Uterus (tissue), 4 donors: ENCODE data around the gene DYNLT4. TPM values are rescaled to one million over a fixed set of nuclear protein-coding genes. Genes with fewer than 3 reads are reported as not detected.
"Not testable (repeated sequence)": the region's sequence is repeated elsewhere in the genome, so short reads cannot be mapped to it uniquely, and the experiment has no call there.

Experiments
- DNase-seq, 2 donors: peaks; one replicate each; pipeline ENCODE4 v3.0.0-alpha.2; 2019 to 2020
- H3K27ac ChIP-seq, 2 donors: fragments of 200-600 bp; sonication (generic); 1 replicate in 1 of 2; 2 replicates in 1 of 2; pipeline ENCODE4 v1.5.1; 2016 to 2018
- H3K27me3 ChIP-seq, 2 donors: fragments of 200-600 bp; sonication (generic); one replicate each; pipeline ENCODE4 v1.5.1; 2018 to 2019; ENCODE audit warnings: control low read depth in 1 of 2
- H3K36me3 ChIP-seq, 2 donors: fragments of 200-600 bp; sonication (generic); one replicate each; pipeline ENCODE4 v1.5.1; 2019; ENCODE audit warnings: control low read depth in 1 of 2
- H3K4me1 ChIP-seq, 2 donors: fragments of 200-600 bp; sonication (generic); one replicate each; pipeline ENCODE4 v1.5.1; 2018 to 2019; ENCODE audit warnings: control low read depth in 1 of 2
- H3K4me3 ChIP-seq, 2 donors: fragments of 200-600 bp; sonication (generic); 1 replicate in 1 of 2; 2 replicates in 1 of 2; pipeline ENCODE4 v1.5.1; 2018 to 2019; ENCODE audit warnings: mild to moderate bottlenecking in 1 of 2
- H3K9me3 ChIP-seq, 2 donors: fragments of 200-600 bp; sonication (generic); one replicate each; pipeline ENCODE4 v1.5.1; 2019; ENCODE audit warnings: control low read depth in 1 of 2
- POLR2A ChIP-seq, 2 donors: fragments of 450-650 bp; IDR thresholded peaks; one replicate each; pipeline ENCODE4 v1.6.1; 2016; ENCODE audit warnings: antibody characterized with exemption in 2 of 2, mild to moderate bottlenecking in 1 of 2, moderate library complexity in 1 of 2
- intact Hi-C: fragments of 100-400 bp; cut with DNase I; formaldehyde crosslinking; loops from one replicate; pipeline ENCODE4 v1.15.1; 2023; ENCODE audit warnings: low total_unique reads
- total RNA-seq, 4 donors: library from RNA; depleted of rRNA in 3 of 4; stranded (reverse); fragments of >200 nt in 3 of 4; gene quantifications; one replicate each; pipeline versions ENCODE4 v1.1.0 to v1.2.4, GENCODE V29; 2014 to 2023
- TF ChIP-seq, protein P1 (sequence below), 4 experiments: fragments of 200-600 bp in 2 of 4; fragments of 450-650 bp in 2 of 4; sonication (generic) in 2 of 4; IDR thresholded peaks; one replicate each; pipeline ENCODE4 v1.5.1; 2016 to 2019; ENCODE audit warnings: antibody characterized with exemption in 4 of 4, mild to moderate bottlenecking in 2 of 4, moderate library complexity in 1 of 4
- donor health status: DM: yes; HTN: yes; CAD: no.

The DYNLT4 gene
- total RNA-seq, 4 donors from 2014 or later, result 4.4 TPM; not detected in 3

GRCh38 chr1:44842862-44843655 is 35.9 kb upstream of the DYNLT4 start, which contains the start of gene PTCH2:
Gene PTCH2 (minus strand): TSS chr1:44843253. CDS start chr1:44842932, 321 bp downstream.
- H3K27me3 ChIP-seq, result no peaks in the 10 kb centered on the region
- H3K36me3 ChIP-seq, result no peaks in the 10 kb centered on the region
- TF ChIP-seq, protein P1, sequence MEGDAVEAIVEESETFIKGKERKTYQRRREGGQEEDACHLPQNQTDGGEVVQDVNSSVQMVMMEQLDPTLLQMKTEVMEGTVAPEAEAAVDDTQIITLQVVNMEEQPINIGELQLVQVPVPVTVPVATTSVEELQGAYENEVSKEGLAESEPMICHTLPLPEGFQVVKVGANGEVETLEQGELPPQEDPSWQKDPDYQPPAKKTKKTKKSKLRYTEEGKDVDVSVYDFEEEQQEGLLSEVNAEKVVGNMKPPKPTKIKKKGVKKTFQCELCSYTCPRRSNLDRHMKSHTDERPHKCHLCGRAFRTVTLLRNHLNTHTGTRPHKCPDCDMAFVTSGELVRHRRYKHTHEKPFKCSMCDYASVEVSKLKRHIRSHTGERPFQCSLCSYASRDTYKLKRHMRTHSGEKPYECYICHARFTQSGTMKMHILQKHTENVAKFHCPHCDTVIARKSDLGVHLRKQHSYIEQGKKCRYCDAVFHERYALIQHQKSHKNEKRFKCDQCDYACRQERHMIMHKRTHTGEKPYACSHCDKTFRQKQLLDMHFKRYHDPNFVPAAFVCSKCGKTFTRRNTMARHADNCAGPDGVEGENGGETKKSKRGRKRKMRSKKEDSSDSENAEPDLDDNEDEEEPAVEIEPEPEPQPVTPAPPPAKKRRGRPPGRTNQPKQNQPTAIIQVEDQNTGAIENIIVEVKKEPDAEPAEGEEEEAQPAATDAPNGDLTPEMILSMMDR (IDR thresholded peaks at IDR 0.05), result no peak
- peak; percentile 58 to 60 for TF ChIP-seq POLR2A (IDR thresholded peaks at IDR 0.05)
- peak; percentile 81 to 85 for DNase-seq
- no peaks in the 10 kb centered on the region for H3K9me3 ChIP-seq
- peak within 1 kb of the TSS; percentile 45 to 58 for H3K4me3 ChIP-seq
- H3K27ac ChIP-seq, result peak within 1 kb of the TSS; percentile 70 to 86
- no peaks in the 10 kb centered on the region for H3K4me1 ChIP-seq
- intact Hi-C loops, result loop anchor here (10.0 kb wide), 1 partner anchor 118 kb away; no protein-coding TSS in a partner anchor

DNA sequence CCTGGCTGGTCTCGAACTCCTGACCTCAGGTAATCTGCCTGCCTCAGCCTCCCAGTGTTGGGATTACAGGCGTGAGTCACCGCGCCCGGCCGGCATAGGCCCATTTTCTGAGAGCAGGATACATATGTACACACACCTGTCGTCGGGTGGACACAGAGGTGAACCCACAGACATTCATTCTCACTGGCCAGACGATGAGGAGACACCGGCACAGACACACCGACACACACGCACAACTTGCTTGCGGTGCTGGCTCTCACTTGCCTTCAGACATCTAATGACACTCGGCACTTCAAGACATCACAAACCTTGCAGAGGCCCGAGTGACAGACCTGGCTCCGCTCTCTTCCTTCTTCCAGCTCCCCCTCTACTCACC is 35.3 kb upstream of the DYNLT4 start:
- Histone ChIP-seq H3K27me3 (no peaks in the 10 kb centered on the region), H3K36me3 (no peaks in the 10 kb centered on the region), H3K4me1 (no peaks in the 10 kb centered on the region), H3K27ac (peak overlapping the region; percentile 70 to 86), H3K4me3 (peak overlapping the region; percentile 45 to 58), H3K9me3 (no peaks in the 10 kb centered on the region)
- no peak for DNase-seq
- intact Hi-C loops, result loop anchor here (10.0 kb wide), 1 partner anchor 118 kb away; no protein-coding TSS in a partner anchor
- no peak for TF ChIP-seq POLR2A (IDR thresholded peaks at IDR 0.05)
- TF ChIP-seq, protein P1 (IDR thresholded peaks at IDR 0.05), result no peak

DNA sequence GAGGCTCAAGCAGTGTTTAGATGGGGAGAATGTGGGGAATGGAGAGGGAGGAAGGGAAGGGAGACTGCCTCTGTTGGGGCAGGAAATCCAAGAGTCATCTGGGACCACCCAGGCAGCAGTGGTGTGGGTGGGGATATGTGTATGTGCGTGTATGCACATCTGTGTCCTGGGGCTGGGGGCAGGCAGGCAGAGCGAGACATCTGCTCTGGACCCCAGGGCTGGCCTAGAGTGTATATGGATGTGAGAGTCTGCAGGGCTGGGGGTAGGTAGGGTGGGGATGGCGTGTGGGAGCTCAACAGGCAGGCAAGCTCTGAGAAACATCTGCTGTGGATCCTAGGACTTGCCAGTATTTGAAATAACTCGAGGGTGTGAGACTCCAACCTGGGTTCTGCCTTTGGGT is 32.4 kb upstream of the DYNLT4 start:
- Histone ChIP-seq H3K27ac (no peak overlapping the region), H3K4me1 (no peaks in the 10 kb centered on the region), H3K4me3 (no peak overlapping the region), H3K9me3 (no peaks in the 10 kb centered on the region), H3K27me3 (no peaks in the 10 kb centered on the region), H3K36me3 (no peaks in the 10 kb centered on the region)
- intact Hi-C loops, result loop anchor here (10.0 kb wide), 1 partner anchor 55 kb away; the partner anchor contains the start of gene BEST4
- no peak for TF ChIP-seq POLR2A (IDR thresholded peaks at IDR 0.05)
- TF ChIP-seq, protein P1 (IDR thresholded peaks at IDR 0.05), result no peak
- no peak for DNase-seq

DNA sequence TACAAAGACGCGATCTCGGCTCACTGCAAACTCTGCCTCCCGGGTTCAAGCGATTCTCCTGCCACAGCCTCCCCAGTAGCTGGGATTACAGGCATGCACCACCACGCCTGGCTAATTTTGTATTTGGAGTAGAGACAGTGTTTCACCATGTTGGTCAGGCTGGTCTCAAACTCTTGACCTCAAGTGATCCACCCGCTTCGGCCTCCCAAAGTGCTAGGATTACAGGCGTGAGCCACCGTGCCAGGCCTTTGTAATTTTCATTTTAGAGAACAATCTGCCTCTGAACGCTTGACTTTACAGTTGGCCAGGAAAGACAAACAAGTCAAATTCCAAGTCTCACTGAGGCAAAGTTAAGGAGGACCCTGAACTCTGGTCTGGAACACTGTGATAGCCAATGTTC is 31.1 kb upstream of the DYNLT4 start:
- not testable (repeated sequence) for DNase-seq, H3K4me3 ChIP-seq, H3K27me3 ChIP-seq, H3K4me1 ChIP-seq, H3K36me3 ChIP-seq, H3K9me3 ChIP-seq, H3K27ac ChIP-seq
- intact Hi-C loops, result loop anchor here (10.0 kb wide), 1 partner anchor 53 kb away; the partner anchor contains the start of gene BEST4

GRCh38 chr1:44835738-44836675 is 28.9 kb upstream of the DYNLT4 start:
- Histone ChIP-seq H3K4me3 (no peak overlapping the region), H3K4me1 (no peaks in the 10 kb centered on the region), H3K27ac (peak overlapping the region in 1 of 2 donors; percentile 26), H3K36me3 (no peaks in the 10 kb centered on the region), H3K9me3 (no peaks in the 10 kb centered on the region), H3K27me3 (no peaks in the 10 kb centered on the region)
- TF ChIP-seq, protein P1 (IDR thresholded peaks at IDR 0.05), result peak; percentile 76 to 80 (median 79)
- no peak for TF ChIP-seq POLR2A (IDR thresholded peaks at IDR 0.05)
- intact Hi-C loops, result loop anchor here (10.0 kb wide), 1 partner anchor 51 kb away; the partner anchor contains the start of gene BEST4
- peak; percentile 85 for DNase-seq
